ENCODE data around the gene EMC1.

GRCh38 chr1:19210772-19211549 lies 40.4 kb downstream of the EMC1 start:
- TF ChIP-seq POLR2AphosphoS5 (IDR thresholded peaks at IDR 0.05; ENCODE audit: borderline replicate concordance, low read depth, low read length) (no peak), EZH2 (IDR thresholded peaks at IDR 0.05) (no peak)
